Gastroesophageal sphincter (tissue), 4 donors: Measurements from ENCODE around the gene BABAM2. TPM values are rescaled to one million over a fixed set of nuclear protein-coding genes. Genes with fewer than 3 reads are reported as not detected.

ENCODE experiments used
- ATAC-seq: fragments of 150-250 bp; one replicate; pipeline ENCODE4 v1.9.1; 2016; ENCODE audit warnings: mild to moderate bottlenecking, moderate library complexity
- H3K27ac ChIP-seq, 4 donors: fragments of 200-600 bp; sonication (generic) in 3 of 4; 1 replicate in 3 of 4; 2 replicates in 1 of 4; pipeline ENCODE4 v1.5.1; 2016 to 2019
- H3K27me3 ChIP-seq: fragments of 200-600 bp; sonication (generic); one replicate; pipeline ENCODE4 v1.5.1; 2019
- H3K36me3 ChIP-seq, 2 donors: fragments of 200-600 bp; sonication (generic); one replicate each; pipeline ENCODE4 v1.5.1; 2019; ENCODE audit warnings: control low read depth in 1 of 2
- H3K4me1 ChIP-seq, 3 donors: fragments of 200-600 bp; sonication (generic); 1 replicate in 2 of 3; 2 replicates in 1 of 3; pipeline ENCODE4 v1.5.1; 2016 to 2019; ENCODE audit warnings: control low read depth in 2 of 3
- H3K4me3 ChIP-seq, 2 donors: fragments of 200-600 bp; sonication (generic); one replicate each; pipeline ENCODE4 v1.5.1; 2019; ENCODE audit warnings: mild to moderate bottlenecking in 1 of 2, moderate library complexity in 1 of 2
- H3K9me3 ChIP-seq, 3 donors: fragments of 200-600 bp; sonication (generic); one replicate each; pipeline ENCODE4 v1.5.1; 2017 to 2019; ENCODE audit warnings: control low read depth in 2 of 3
- CTCF ChIP-seq, 4 experiments: fragments of 200-600 bp in 2 of 4; fragments of 450-650 bp in 2 of 4; sonication (generic) in 1 of 4; IDR thresholded peaks; one replicate each; pipeline ENCODE4 v1.5.1; 2017 to 2019; ENCODE audit warnings: antibody characterized with exemption in 4 of 4, mild to moderate bottlenecking in 2 of 4, moderate library complexity in 2 of 4
- EP300 ChIP-seq: sonication (generic); formaldehyde crosslinking; IDR thresholded peaks from one replicate; pipeline ENCODE4 v1.6.1; 2017; ENCODE audit warnings: antibody characterized with exemption, mild to moderate bottlenecking
- POLR2A ChIP-seq, 2 donors: fragments of 450-650 bp; IDR thresholded peaks; one replicate each; pipeline ENCODE4 v1.6.1; 2017; ENCODE audit warnings: antibody characterized with exemption in 2 of 2, mild to moderate bottlenecking in 2 of 2, moderate library complexity in 1 of 2
- POLR2AphosphoS5 ChIP-seq: sonication (generic); formaldehyde crosslinking; IDR thresholded peaks from one replicate; pipeline ENCODE4 v1.6.1; 2017; ENCODE audit warnings: antibody characterized with exemption
- WGBS, 2 donors: methylation state at CpG; one replicate each; pipeline ENCODE4 v1.1.5; 2018; ENCODE audit warnings: low coverage in 1 of 2; 5-methylcytosine and 5-hydroxymethylcytosine counted together
- total RNA-seq, 4 donors: library from RNA; depleted of rRNA; stranded (reverse); fragments of >200 nt; gene quantifications; one replicate each; pipeline ENCODE4 v1.1.0, GENCODE V29; 2016

The BABAM2 gene
- total RNA-seq, 4 donors from 2014 or later: 28.5 to 43.6 (median 37.4) TPM

- H3K27ac ChIP-seq: no peak overlapping the region
- no peak for ATAC-seq
- no peaks in the 10 kb centered on the region for H3K9me3 ChIP-seq
- no peaks in the 10 kb centered on the region for H3K4me1 ChIP-seq
- H3K36me3 ChIP-seq: peaks cover 0 to 8% of the 10 kb centered on the region in 2 donors
- H3K27me3 ChIP-seq: no peaks in the 10 kb centered on the region
- no peak for TF ChIP-seq EP300
- TF ChIP-seq POLR2A (IDR thresholded peaks at IDR 0.05): no peak
- TF ChIP-seq POLR2AphosphoS5: no peak
- no peak for TF ChIP-seq CTCF (IDR thresholded peaks at IDR 0.05)
- 82 to 94% methylated on average over 2 to 3 of the region's 3 CpGs for WGBS, 2 donors
- H3K4me3 ChIP-seq: no peak overlapping the region
Measured at GRCh38 chr2:27935026-27935425, 44.5 kb downstream of the BABAM2 start.

GRCh38 chr2:27940090-27940671 lies 49.7 kb downstream of the BABAM2 start:
- H3K9me3 ChIP-seq: no peaks in the 10 kb centered on the region
- peaks cover 0 to 8% (median 0%) of the 10 kb centered on the region in 3 donors for H3K4me1 ChIP-seq
- H3K36me3 ChIP-seq: no peaks in the 10 kb centered on the region
- TF ChIP-seq POLR2AphosphoS5: no peak
- no peak for TF ChIP-seq POLR2A (IDR thresholded peaks at IDR 0.05)
- TF ChIP-seq CTCF (IDR thresholded peaks at IDR 0.05): no peak
- TF ChIP-seq EP300: no peak
- 44 to 61% methylated on average over 2 of the region's 2 CpGs for WGBS, 2 donors
- ATAC-seq: no peak
- H3K27ac ChIP-seq: no peak overlapping the region
- H3K27me3 ChIP-seq: no peaks in the 10 kb centered on the region
- no peak overlapping the region for H3K4me3 ChIP-seq

- Histone ChIP-seq H3K27me3 (no peaks in the 10 kb centered on the region), H3K27ac (no peak overlapping the region), H3K9me3 (no peaks in the 10 kb centered on the region), H3K4me1 (peaks cover 0 to 8% (median 0%) of the 10 kb centered on the region in 3 donors), H3K36me3 (no peaks in the 10 kb centered on the region), H3K4me3 (no peak overlapping the region)
- TF ChIP-seq CTCF (IDR thresholded peaks at IDR 0.05): no peak
- TF ChIP-seq POLR2A (IDR thresholded peaks at IDR 0.05): no peak
- TF ChIP-seq POLR2AphosphoS5: no peak
- no peak for TF ChIP-seq EP300
- WGBS, 2 donors: 96% methylated on average over 4 of the region's 5 CpGs; no CpG with 5 or more reads in 1 of the 2 donors
- no peak for ATAC-seq
Measured at GRCh38 chr2:27940982-27941381, 50.5 kb downstream of the BABAM2 start.

- no peaks in the 10 kb centered on the region for H3K27me3 ChIP-seq
- H3K36me3 ChIP-seq: no peaks in the 10 kb centered on the region
- H3K9me3 ChIP-seq: no peaks in the 10 kb centered on the region
- no peak for ATAC-seq
- H3K4me3 ChIP-seq: no peak overlapping the region
- H3K27ac ChIP-seq: no peak overlapping the region
- TF ChIP-seq POLR2AphosphoS5: no peak
- TF ChIP-seq EP300: no peak
- TF ChIP-seq CTCF (IDR thresholded peaks at IDR 0.05): no peak
- TF ChIP-seq POLR2A (IDR thresholded peaks at IDR 0.05): no peak
- peaks cover 0 to 19% (median 0%) of the 10 kb centered on the region in 3 donors for H3K4me1 ChIP-seq
- 93 to 96% methylated on average over 6 to 8 of the region's 8 CpGs for WGBS, 2 donors
Measured at GRCh38 chr2:27942612-27943547, 52.4 kb downstream of the BABAM2 start.
